Sigmoid colon (tissue), 7 donors: Measurements from ENCODE around the gene TSPEAR. TPM values are rescaled to one million over a fixed set of nuclear protein-coding genes. Genes with fewer than 3 reads are reported as not detected.
"Not testable (repeated sequence)": the region's sequence is repeated elsewhere in the genome, so short reads cannot be mapped to it uniquely, and the experiment has no call there.

Source experiments
- DNase-seq: peaks from one replicate; pipeline ENCODE4 v3.0.0-alpha.2; 2019
- H3K27ac ChIP-seq, 4 donors: fragments of 200-600 bp; sonication (generic); one replicate each; pipeline ENCODE4 v1.5.1; 2016 to 2019; ENCODE audit warnings: mild to moderate bottlenecking in 1 of 4
- H3K27me3 ChIP-seq, 3 donors: fragments of 200-600 bp; sonication (generic); one replicate each; pipeline ENCODE4 v1.5.1; 2019; ENCODE audit warnings: mild to moderate bottlenecking in 1 of 3
- H3K36me3 ChIP-seq, 4 donors: fragments of 200-600 bp; sonication (generic); one replicate each; pipeline ENCODE4 v1.5.1; 2016 to 2019
- H3K4me1 ChIP-seq, 4 donors: fragments of 200-600 bp; sonication (generic); one replicate each; pipeline ENCODE4 v1.5.1; 2017 to 2019
- H3K4me3 ChIP-seq, 4 donors: fragments of 200-600 bp; sonication (generic); one replicate each; pipeline ENCODE4 v1.5.1; 2017 to 2019; ENCODE audit warnings: mild to moderate bottlenecking in 2 of 4, moderate library complexity in 1 of 4
- H3K9me3 ChIP-seq, 4 donors: fragments of 200-600 bp in 3 of 4; sonication (generic) in 3 of 4; one replicate each; pipeline versions ENCODE4 v1.5.1 to v1.6.1; 2013 to 2019
- CTCF ChIP-seq, 4 experiments: fragments of 450-650 bp in 3 of 4; fragments of 200-600 bp in 1 of 4; IDR thresholded peaks; one replicate each; pipeline ENCODE4 v1.5.1; 2016 to 2019; ENCODE audit warnings: antibody characterized with exemption in 4 of 4, mild to moderate bottlenecking in 3 of 4, moderate library complexity in 2 of 4
- EP300 ChIP-seq, 4 donors: sonication (generic); formaldehyde crosslinking; IDR thresholded peaks; one replicate each; pipeline ENCODE4 v1.6.1; 2017; ENCODE audit warnings: antibody characterized with exemption in 4 of 4
- POLR2A ChIP-seq, 2 donors: fragments of 450-650 bp; IDR thresholded peaks; one replicate each; pipeline ENCODE4 v1.6.1; 2016; ENCODE audit warnings: antibody characterized with exemption in 2 of 2, mild to moderate bottlenecking in 2 of 2, moderate library complexity in 2 of 2
- POLR2AphosphoS5 ChIP-seq, 4 donors: sonication (generic); formaldehyde crosslinking; IDR thresholded peaks; one replicate each; pipeline ENCODE4 v1.6.1; 2017; ENCODE audit warnings: antibody characterized with exemption in 4 of 4
- WGBS, 2 donors: extraction: QIAGEN DNeasy Blood & Tissue Kit; methylation state at CpG; one replicate each; pipeline ENCODE4 v1.1.7; 2013; 5-methylcytosine and 5-hydroxymethylcytosine counted together
- intact Hi-C: fragments of 100-400 bp; cut with DNase I; formaldehyde crosslinking; loops from one replicate; pipeline ENCODE4 v1.15.1; 2023
- polyA plus RNA-seq, 3 donors: library from polyadenylated mRNA; stranded (reverse); fragments of 200-250 nt; gene quantifications; one replicate each; pipeline ENCODE4 v1.2.3, GENCODE V29; 2013
- total RNA-seq, 4 donors: library from RNA; depleted of rRNA; stranded (reverse); fragments of >200 nt; gene quantifications; one replicate each; pipeline ENCODE4 v1.1.0, GENCODE V29; 2016
- donor health status: healthy with polysubstance abuse.
- donor health status: Bipolar disorder and iron deficiency.
- donor health status: healthy.

Gene TSPEAR
- total and polyA plus RNA-seq, 7 donors = under 0.01 to 0.20 TPM; not detected in 5

DNA sequence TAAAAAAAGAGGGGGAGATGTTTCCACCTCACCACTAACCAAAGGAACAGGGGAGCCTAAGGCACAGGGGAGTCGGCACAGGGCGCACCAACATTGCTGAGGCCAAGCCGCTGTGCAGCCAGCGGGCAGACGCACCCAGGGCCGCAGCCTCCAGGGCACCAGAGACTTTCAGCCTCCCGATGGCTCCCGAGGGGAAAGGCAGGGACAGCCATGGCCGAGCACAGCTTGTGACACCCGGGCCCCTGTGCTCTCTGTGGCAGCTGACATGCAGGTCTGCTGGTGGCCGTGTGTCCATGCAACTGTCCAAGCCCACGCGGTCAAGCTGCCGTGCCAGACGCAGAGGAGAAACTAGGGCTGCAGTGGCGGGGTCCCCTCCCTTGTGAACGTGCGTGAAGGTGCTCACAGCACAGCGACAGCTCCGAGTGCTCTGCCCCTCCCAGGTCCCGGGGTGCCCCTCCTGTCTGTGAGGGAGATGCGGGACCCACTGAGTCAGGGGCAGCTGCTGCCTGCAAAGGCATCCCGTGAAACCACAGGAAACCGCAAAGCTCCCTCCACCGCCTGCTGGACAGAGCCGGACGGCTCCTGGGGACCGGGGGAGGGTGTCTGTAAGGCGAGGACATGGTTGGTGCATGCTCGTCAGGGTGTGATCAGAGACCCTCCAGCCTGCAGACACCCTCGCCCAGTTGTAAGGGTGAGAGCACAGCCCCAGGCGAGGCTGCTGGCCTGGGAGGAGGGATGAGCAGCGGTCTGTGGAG is 62.6 kb downstream of the TSPEAR start:
- Histone ChIP-seq H3K36me3 (no peaks in the 10 kb centered on the region), H3K4me1 (no peaks in the 10 kb centered on the region), H3K27me3 (peaks cover 0 to 14% (median 10%) of the 10 kb centered on the region in 3 donors), H3K27ac (no peak overlapping the region), H3K9me3 (peaks cover 0 to 4% (median 1%) of the 10 kb centered on the region in 4 donors), H3K4me3 (no peak overlapping the region)
- DNase-seq = no peak
- intact Hi-C loops = no loop called here
- 77 to 80% methylated on average over 33 of the region's 33 CpGs for WGBS, 2 donors
- TF ChIP-seq CTCF (IDR thresholded peaks at IDR 0.05) = no peak
- no peak for TF ChIP-seq POLR2A (IDR thresholded peaks at IDR 0.05)
- no peak for TF ChIP-seq EP300 (IDR thresholded peaks at IDR 0.05)
- TF ChIP-seq POLR2AphosphoS5 (IDR thresholded peaks at IDR 0.05) = no peak

DNA sequence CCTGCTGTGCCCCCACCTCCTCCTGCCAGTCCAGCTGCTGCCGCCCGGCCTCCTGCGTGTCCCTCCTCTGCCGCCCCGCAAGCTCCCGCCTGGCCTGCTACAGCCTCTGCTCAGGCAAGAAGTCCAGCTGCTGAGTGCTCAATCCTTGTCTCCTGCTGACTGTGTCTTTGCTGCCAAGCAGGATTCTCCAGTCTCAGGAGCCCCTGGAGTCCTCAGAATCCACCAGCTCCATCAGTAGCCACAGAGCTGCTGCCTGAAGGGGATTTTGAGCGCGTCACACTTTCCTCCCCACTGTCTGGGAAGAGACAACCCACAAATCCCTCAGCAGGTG is 64.2 kb downstream of the TSPEAR start:
- TF ChIP-seq CTCF (IDR thresholded peaks at IDR 0.05) (no peak), EP300 (IDR thresholded peaks at IDR 0.05) (no peak), POLR2A (IDR thresholded peaks at IDR 0.05) (no peak), POLR2AphosphoS5 (IDR thresholded peaks at IDR 0.05) (no peak)
- 67 to 69% methylated on average over 8 of the region's 8 CpGs for WGBS, 2 donors
- Histone ChIP-seq H3K4me1 (no peaks in the 10 kb centered on the region), H3K36me3 (no peaks in the 10 kb centered on the region), H3K4me3 (no peak overlapping the region), H3K9me3 (peaks cover 0 to 4% (median 1%) of the 10 kb centered on the region in 4 donors), H3K27ac (no peak overlapping the region), H3K27me3 (peaks cover 0 to 14% (median 10%) of the 10 kb centered on the region in 3 donors)
- no peak for DNase-seq
- intact Hi-C loops = no loop called here

DNA sequence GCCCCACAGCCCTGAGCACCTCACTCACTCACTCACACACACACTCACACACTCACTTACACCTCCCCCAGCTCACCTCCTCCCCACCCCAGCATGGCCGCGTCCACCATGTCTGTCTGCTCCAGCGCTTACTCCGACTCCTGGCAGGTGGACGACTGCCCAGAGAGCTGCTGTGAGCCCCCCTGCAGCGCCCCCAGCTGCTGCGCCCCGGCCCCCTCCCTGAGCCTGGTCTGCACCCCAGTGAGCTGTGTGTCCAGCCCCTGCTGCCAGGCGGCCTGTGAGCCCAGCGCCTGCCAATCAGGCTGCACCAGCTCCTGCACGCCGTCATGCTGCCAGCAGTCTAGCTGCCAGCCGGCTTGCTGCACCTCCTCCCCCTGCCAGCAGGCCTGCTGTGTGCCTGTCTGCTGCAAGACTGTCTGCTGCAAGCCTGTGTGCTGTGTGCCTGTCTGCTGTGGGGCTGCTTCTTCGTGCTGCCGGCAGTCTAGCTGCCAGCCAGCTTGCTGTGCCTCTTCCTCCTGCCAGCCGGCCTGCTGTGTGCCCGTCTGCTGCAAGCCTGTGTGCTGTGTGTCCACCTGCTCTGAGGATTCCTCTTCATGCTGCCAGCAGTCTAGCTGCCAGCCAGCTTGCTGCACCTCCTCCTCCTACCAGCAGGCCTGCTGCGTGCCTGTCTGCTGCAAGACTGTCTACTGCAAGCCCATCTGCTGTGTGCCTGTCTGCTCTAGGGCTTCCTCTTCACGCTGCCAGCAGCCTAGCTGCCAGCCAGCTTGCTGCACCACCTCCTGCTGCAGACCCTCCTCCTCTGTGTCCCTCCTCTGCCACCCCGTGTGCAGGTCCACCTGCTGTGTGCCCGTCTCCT is 64.8 kb downstream of the TSPEAR start, which contains the start of gene KRTAP10-11:
Gene KRTAP10-11 (plus strand): TSS at position 49 of the 856 bp plus-strand sequence. CDS start 45 bp downstream, at position 94.
- not testable (repeated sequence) for DNase-seq, H3K4me1 ChIP-seq
- WGBS, 2 donors = 73 to 78% methylated on average over 21 of the region's 21 CpGs

GRCh38 chr21:44644878-44645277 is 66.5 kb downstream of the TSPEAR start:
- H3K9me3 ChIP-seq = peaks cover 0 to 6% (median 1%) of the 10 kb centered on the region in 4 donors
- 44 to 50% methylated on average over 2 of the region's 2 CpGs for WGBS, 2 donors
- intact Hi-C loops = no loop called here

More for the DNA sequence above, 64.8 kb downstream of the TSPEAR start, which contains the start of gene KRTAP10-11:
- H3K27ac ChIP-seq, intact Hi-C loops, H3K36me3 ChIP-seq, H3K9me3 ChIP-seq, H3K4me3 ChIP-seq: not testable (repeated sequence)
- H3K27me3 ChIP-seq = peaks cover 0 to 14% (median 10%) of the 10 kb centered on the region in 3 donors

More at GRCh38 chr21:44644878-44645277, 66.5 kb downstream of the TSPEAR start:
- no peak overlapping the region for H3K4me3 ChIP-seq
- no peaks in the 10 kb centered on the region for H3K36me3 ChIP-seq
- H3K27me3 ChIP-seq = peaks cover 0 to 21% (median 10%) of the 10 kb centered on the region in 3 donors
- no peak for DNase-seq
- H3K27ac ChIP-seq = no peak overlapping the region
- no peaks in the 10 kb centered on the region for H3K4me1 ChIP-seq
- no peak for TF ChIP-seq CTCF (IDR thresholded peaks at IDR 0.05)
- TF ChIP-seq POLR2A (IDR thresholded peaks at IDR 0.05) = no peak
- TF ChIP-seq POLR2AphosphoS5 (IDR thresholded peaks at IDR 0.05) = no peak
- TF ChIP-seq EP300 (IDR thresholded peaks at IDR 0.05) = no peak
